ENCODE measurements around the gene RPS29.
"Not testable (repeated sequence)": the region's sequence is repeated elsewhere in the genome, so short reads cannot be mapped to it uniquely, and the experiment has no call there.

The RPS29 gene

GRCh38 chr14:49585803-49586672 lies at the start of gene RPS29:
Gene RPS29 (minus strand): TSS chr14:49586380. CDS start chr14:49586346, 34 bp downstream.
- peak; percentile 95 to 98 for DNase-seq

GRCh38 chr14:49634547-49635334 lies 48.6 kb upstream of the RPS29 start, which contains the start of gene DNAAF2:
Gene DNAAF2 (minus strand): TSS chr14:49635244. CDS start chr14:49635149, 95 bp downstream.
- peak; percentile 14 for DNase-seq

- DNase-seq, result peak; percentile 89 to 93
These were observed 47.7 kb upstream of the RPS29 start for GRCh38 chr14:49633640-49634546.

- DNase-seq, result no peak
These were observed 38.0 kb upstream of the RPS29 start for GRCh38 chr14:49623941-49624839.

GRCh38 chr14:49623387-49623786 lies 37.2 kb upstream of the RPS29 start:
- DNase-seq, result no peak

GRCh38 chr14:49622022-49622607 lies 35.9 kb upstream of the RPS29 start:
- DNase-seq, result no peak

- DNase-seq, result peak in 1 of 2 experiments; percentile 27
These were observed 35.1 kb upstream of the RPS29 start for GRCh38 chr14:49621114-49621881.

GRCh38 chr14:49620182-49621113 lies 34.3 kb upstream of the RPS29 start, which contains the start of the genes MGAT2 and RPL36AL:
Gene MGAT2 (plus strand): TSS chr14:49620799. CDS start chr14:49621269, 470 bp downstream.
Gene RPL36AL (minus strand): TSS chr14:49620626. CDS start chr14:49619104, 1,522 bp downstream.
- peak; percentile 91 to 97 for DNase-seq

- no peak for DNase-seq
These were observed 33.5 kb upstream of the RPS29 start for GRCh38 chr14:49619730-49620129.

- not testable (repeated sequence) for DNase-seq
These were observed 33.1 kb upstream of the RPS29 start for GRCh38 chr14:49619273-49619672.

GRCh38 chr14:49617852-49618519 lies 31.8 kb upstream of the RPS29 start:
- no peak for DNase-seq

- no peak for DNase-seq
These were observed 29.6 kb upstream of the RPS29 start for GRCh38 chr14:49615776-49616175.

- no peak for DNase-seq
These were observed 28.0 kb upstream of the RPS29 start for GRCh38 chr14:49614196-49614595.

GRCh38 chr14:49612671-49613070 lies 26.5 kb upstream of the RPS29 start:
- DNase-seq, result no peak

GRCh38 chr14:49612251-49612650 lies 26.1 kb upstream of the RPS29 start:
- no peak for DNase-seq

- no peak for DNase-seq
These were observed 21.4 kb upstream of the RPS29 start for GRCh38 chr14:49607583-49607982.

GRCh38 chr14:49598485-49599300 lies 12.5 kb upstream of the RPS29 start, which contains the start of gene LRR1:
Gene LRR1 (plus strand): TSS chr14:49598940. CDS start chr14:49599021, 81 bp downstream.
- DNase-seq, result peak; percentile 71 to 76
